Skin epidermis (tissue), 12 donors: ENCODE measurements around the gene S100A6.

ENCODE experiments used
- H3K27ac ChIP-seq, 21 experiments: fragments of 200-600 bp; sonication (generic) in 11 of 21; one replicate each; pipeline ENCODE4 v1.5.0; 2020; ENCODE audit warnings: mild to moderate bottlenecking in 3 of 21, inconsistent platforms in 2 of 21, moderate library complexity in 2 of 21
- H3K4me3 ChIP-seq, 7 experiments: fragments of 200-600 bp; sonication (generic) in 2 of 7; one replicate each; pipeline ENCODE4 v1.5.0; 2020; ENCODE audit warnings: inconsistent platforms in 2 of 7, mild to moderate bottlenecking in 2 of 7, moderate library complexity in 1 of 7

S100A6 gene

GRCh38 chr1:153485863-153486262, 49.9 kb downstream of the S100A6 start:
- peak overlapping the region in 3 of 21 experiments; percentile 9 to 57 (median 16) for H3K27ac ChIP-seq
- no peak overlapping the region for H3K4me3 ChIP-seq
